H9 (cell line): ENCODE measurements around the gene RNF13. TPM values are rescaled to one million over a fixed set of nuclear protein-coding genes. Genes with fewer than 3 reads are reported as not detected.

Source experiments
- DNase-seq: peaks from one replicate; pipeline ENCODE4 v3.0.0-alpha.2; 2017
- H2AFZ ChIP-seq: one replicate; pipeline ENCODE4 v1.6.1; 2013; ENCODE audit warnings: mild to moderate bottlenecking, low read length, control low read depth, moderate library complexity
- H2AK5ac ChIP-seq: 2 replicates; pipeline ENCODE4 v1.6.1; 2013; ENCODE audit warnings: low read length, control low read depth, mixed read lengths; ENCODE audit not compliant: insufficient read length
- H2BK120ac ChIP-seq: one replicate; pipeline ENCODE4 v1.6.1; 2013; ENCODE audit warnings: low read depth, mild to moderate bottlenecking, low read length, control low read depth, inconsistent platforms; ENCODE audit not compliant: poor library complexity, severe bottlenecking
- H2BK12ac ChIP-seq: 2 replicates; pipeline ENCODE4 v1.6.1; 2013; ENCODE audit warnings: low read length, control low read depth, mixed read lengths, low read depth; ENCODE audit not compliant: insufficient read length
- H2BK15ac ChIP-seq: 2 replicates; pipeline ENCODE4 v1.6.1; 2013; ENCODE audit warnings: low read depth, low read length, control low read depth
- H2BK20ac ChIP-seq: one replicate; pipeline ENCODE4 v1.6.1; 2013; ENCODE audit warnings: low read depth, mild to moderate bottlenecking, low read length, control low read depth, inconsistent platforms; ENCODE audit not compliant: poor library complexity, severe bottlenecking
- H2BK5ac ChIP-seq: 2 replicates; pipeline ENCODE4 v1.6.1; 2013; ENCODE audit warnings: low read length, control low read depth, mixed read lengths; ENCODE audit not compliant: insufficient read length
- H3K14ac ChIP-seq: 2 replicates; pipeline ENCODE4 v1.6.1; 2013; ENCODE audit warnings: low read length, control low read depth; ENCODE audit not compliant: insufficient read depth
- H3K18ac ChIP-seq: 2 replicates; pipeline ENCODE4 v1.6.1; 2013; ENCODE audit warnings: low read depth, mild to moderate bottlenecking, mixed read lengths, low read length, control low read depth; ENCODE audit not compliant: insufficient read length
- H3K23ac ChIP-seq: 2 replicates; pipeline ENCODE4 v1.6.1; 2013; ENCODE audit warnings: low read length, control low read depth, mixed read lengths, low read depth; ENCODE audit not compliant: insufficient read length
- H3K23me2 ChIP-seq: 2 replicates; pipeline ENCODE4 v1.6.1; 2013; ENCODE audit warnings: low read depth, mild to moderate bottlenecking, mixed read lengths, low read length, control low read depth; ENCODE audit not compliant: insufficient read length, poor library complexity, severe bottlenecking
- H3K27ac ChIP-seq: 2 replicates; pipeline ENCODE4 v1.5.1; 2013; ENCODE audit warnings: low read length, control low read depth, mixed read lengths, low read depth; ENCODE audit not compliant: insufficient read length
- H3K27me3 ChIP-seq: 2 replicates; pipeline ENCODE4 v1.6.1; 2013; ENCODE audit warnings: low read length, control low read depth, inconsistent platforms; ENCODE audit not compliant: insufficient read depth
- H3K4ac ChIP-seq: 2 replicates; pipeline ENCODE4 v1.6.1; 2013; ENCODE audit warnings: low read depth, mild to moderate bottlenecking, control low read depth, inconsistent platforms, low read length, moderate library complexity
- H3K4me1 ChIP-seq: 2 replicates; pipeline ENCODE4 v1.6.1; 2013; ENCODE audit warnings: low read length, control low read depth, inconsistent platforms; ENCODE audit not compliant: insufficient read depth
- H3K4me2 ChIP-seq: 2 replicates; pipeline ENCODE4 v1.6.1; 2013; ENCODE audit warnings: low read length, control low read depth, mixed read lengths; ENCODE audit not compliant: insufficient read length, insufficient read depth
- H3K56ac ChIP-seq: 2 replicates; pipeline ENCODE4 v1.6.1; 2013; ENCODE audit warnings: low read depth, mild to moderate bottlenecking, mixed read lengths, low read length, control low read depth; ENCODE audit not compliant: insufficient read length
- H3K79me1 ChIP-seq: 2 replicates; pipeline ENCODE4 v1.6.1; 2013; ENCODE audit warnings: low read depth, mild to moderate bottlenecking, moderate library complexity, low read length, control low read depth, inconsistent platforms; ENCODE audit not compliant: insufficient read depth, poor library complexity, severe bottlenecking
- H3K79me2 ChIP-seq: 2 replicates; pipeline ENCODE4 v1.6.1; 2013; ENCODE audit warnings: low read length, control low read depth, inconsistent platforms; ENCODE audit not compliant: insufficient read depth
- H3K9ac ChIP-seq: 2 replicates; pipeline ENCODE4 v1.6.1; 2013; ENCODE audit warnings: low read length, control low read depth, mixed read lengths; ENCODE audit not compliant: insufficient read length; ENCODE audit errors: extremely low read depth
- H3K9me3 ChIP-seq: one replicate; pipeline ENCODE4 v1.6.1; 2013; ENCODE audit warnings: low read depth, low read length, inconsistent platforms; ENCODE audit not compliant: control insufficient read depth
- H3T11ph ChIP-seq: one replicate; pipeline ENCODE4 v1.6.1; 2013; ENCODE audit warnings: mild to moderate bottlenecking, low read length, control low read depth, inconsistent platforms
- H4K20me1 ChIP-seq: one replicate; pipeline ENCODE4 v1.6.1; 2013; ENCODE audit not compliant: control insufficient read depth, insufficient read length, insufficient read depth
- H4K5ac ChIP-seq: 2 replicates; pipeline ENCODE4 v1.6.1; 2013; ENCODE audit warnings: low read depth, mild to moderate bottlenecking, mixed read lengths, low read length, control low read depth; ENCODE audit not compliant: insufficient read length
- H4K8ac ChIP-seq: replicated peaks from 2 replicates; pipeline ENCODE4 v1.6.1; 2013; ENCODE audit warnings: low read length, control low read depth, mixed read lengths, low read depth; ENCODE audit not compliant: insufficient read length
- H4K91ac ChIP-seq: 2 replicates; pipeline ENCODE4 v1.6.1; 2013; ENCODE audit warnings: low read depth, mild to moderate bottlenecking, moderate library complexity, mixed read lengths, low read length, control low read depth; ENCODE audit not compliant: insufficient read length
- H3K27ac Mint-ChIP-seq, 3 experiments: 2 replicates in 2 of 3; 3 replicates in 1 of 3; pipeline ENCODE4 v1.8.0; 2020 to 2021; ENCODE audit warnings: mixed read lengths in 3 of 3, mild to moderate bottlenecking in 1 of 3, moderate library complexity in 1 of 3
- H3K27me3 Mint-ChIP-seq: 2 replicates; pipeline ENCODE4 v1.8.0; 2021; ENCODE audit warnings: low read depth, mild to moderate bottlenecking, moderate library complexity, mixed read lengths
- H3K36me3 Mint-ChIP-seq, 3 experiments: 2 replicates in 2 of 3; 3 replicates in 1 of 3; pipeline ENCODE4 v1.8.0; 2020 to 2021; ENCODE audit warnings: low read depth in 3 of 3, mixed read lengths in 3 of 3; ENCODE audit not compliant: insufficient read depth in 1 of 3
- H3K4me1 Mint-ChIP-seq, 2 experiments: 2 replicates each; pipeline ENCODE4 v1.8.0; 2020; ENCODE audit warnings: mixed read lengths in 2 of 2
- H3K4me3 Mint-ChIP-seq, 2 experiments: 2 replicates in 1 of 2; 3 replicates in 1 of 2; pipeline ENCODE4 v1.8.0; 2020 to 2021; ENCODE audit warnings: mild to moderate bottlenecking in 2 of 2, mixed read lengths in 2 of 2, moderate library complexity in 1 of 2
- H3K9me3 Mint-ChIP-seq, 2 experiments: 2 replicates in 1 of 2; 3 replicates in 1 of 2; pipeline ENCODE4 v1.8.0; 2020; ENCODE audit warnings: mild to moderate bottlenecking in 2 of 2, mixed read lengths in 2 of 2, moderate library complexity in 1 of 2
- CTCF ChIP-seq: fragments of 200-600 bp; sonication (generic); conservative IDR thresholded peaks from 3 replicates; pipeline ENCODE4 v1.8.0; 2021; ENCODE audit warnings: antibody characterized with exemption, mild to moderate bottlenecking
- WGBS: extraction: QIAGEN DNeasy Blood & Tissue Kit; methylation state at CpG from one replicate; pipeline ENCODE4 v1.1.7; 2013; ENCODE audit warnings: missing lambda C conversion rate, low lambda C conversion rate, mixed read lengths; ENCODE audit not compliant: insufficient read length; ENCODE audit errors: extremely low coverage; 5-methylcytosine and 5-hydroxymethylcytosine counted together
- total RNA-seq: library from RNA; stranded (reverse); gene quantifications from 2 replicates; pipeline ENCODE4 v1.2.1, GENCODE V29; 2021

The RNF13 gene
- total RNA-seq, 1 experiment from 2014 or later: 23.4 TPM

- H4K5ac ChIP-seq: no peak overlapping the region
- Mint-ChIP-seq H3K27me3 (no peaks in the 10 kb centered on the region), H3K9me3 (no peaks in the 10 kb centered on the region), H3K27ac (peak overlapping the region in 1 of 3 experiments; percentile 26; a peak in 2 of 7 replicates), H3K4me3 (no peak overlapping the region), H3K36me3 (peaks cover 30 to 53% (median 45%) of the 10 kb centered on the region in 3 experiments), H3K4me1 (peaks cover 37 to 40% of the 10 kb centered on the region in 2 experiments)
- no peak overlapping the region for H3K56ac ChIP-seq
- H3T11ph ChIP-seq: no peak overlapping the region
- no CpG with 5 or more reads among the region's 2 CpGs for WGBS
- no peak overlapping the region for H2BK12ac ChIP-seq
- no peak overlapping the region for H2BK15ac ChIP-seq
- no peak overlapping the region for H4K8ac ChIP-seq
- 0 out of 2 replicates have a peak, but pooled peaks cover 2% of the 10 kb centered on the region for H3K4me1 ChIP-seq
- H3K23me2 ChIP-seq: no peaks in the 10 kb centered on the region
- H4K91ac ChIP-seq: no peak overlapping the region
- H3K9me3 ChIP-seq: no peaks in the 10 kb centered on the region
- H3K4me2 ChIP-seq: no peak overlapping the region
- TF ChIP-seq CTCF: no peak
- no peaks in the 10 kb centered on the region for H4K20me1 ChIP-seq
- no peak overlapping the region for H2AK5ac ChIP-seq
- peaks cover 4% of the 10 kb centered on the region for H3K79me1 ChIP-seq
- H3K18ac ChIP-seq: no peak overlapping the region
- H3K23ac ChIP-seq: no peak overlapping the region
- H3K14ac ChIP-seq: no peak overlapping the region
- peaks cover 19% of the 10 kb centered on the region; the same call in 1 of the 2 replicates for H3K79me2 ChIP-seq
- H2AFZ ChIP-seq: no peak overlapping the region
- no peaks in the 10 kb centered on the region for H3K27me3 ChIP-seq
- H2BK5ac ChIP-seq: no peak overlapping the region
- H3K9ac ChIP-seq: no peak overlapping the region
- H3K4ac ChIP-seq: no peak overlapping the region
- no peak overlapping the region for H2BK120ac ChIP-seq
- no peak overlapping the region for H2BK20ac ChIP-seq
- H3K27ac ChIP-seq: no peak overlapping the region
- DNase-seq: no peak
Observed at GRCh38 chr3:149963485-149963884, 150.5 kb downstream of the RNF13 start.
